Choroid plexus epithelial cell (primary cell): ENCODE data around the gene LGI4.

Experiments
- DNase-seq: peaks from one replicate; pipeline ENCODE4 v3.0.0-alpha.2; 2010; ENCODE audit warnings: low read depth
- H3K4me3 ChIP-seq: 2 replicates; pipeline ENCODE4 v1.5.1; 2011; ENCODE audit warnings: low read depth, mild to moderate bottlenecking, control low read depth, low read length, moderate library complexity
- CTCF ChIP-seq: conservative IDR thresholded peaks from 2 replicates; pipeline ENCODE4 v1.5.1; 2011; ENCODE audit warnings: low read depth, mild to moderate bottlenecking, control low read depth, inconsistent platforms, low read length, moderate library complexity

Gene LGI4

GRCh38 chr19:35176181-35176570, 41.3 kb upstream of the LGI4 start:
- TF ChIP-seq CTCF: no peak
- H3K4me3 ChIP-seq: no peak overlapping the region
- DNase-seq: no peak

DNA sequence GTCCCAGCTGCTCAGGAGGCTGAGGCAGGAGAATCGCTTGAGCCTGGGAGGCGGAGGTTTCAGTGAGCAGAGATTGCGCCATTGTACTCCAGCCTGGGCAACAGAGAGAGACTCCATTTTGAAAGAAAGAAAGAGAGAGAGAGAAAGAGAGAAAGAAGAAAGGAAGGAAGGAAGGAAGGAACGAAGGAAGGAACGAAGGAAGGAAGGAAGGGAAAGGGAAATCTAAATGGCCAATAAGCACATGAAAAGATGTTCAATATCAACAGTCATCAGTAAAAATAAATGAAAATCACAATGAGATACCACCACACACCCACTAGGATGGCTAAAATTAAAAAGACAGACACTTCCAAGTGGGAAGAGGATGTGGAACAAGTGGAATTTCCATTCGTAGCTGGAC, 39.4 kb upstream of the LGI4 start:
- DNase-seq: no peak
- TF ChIP-seq CTCF: no peak
- H3K4me3 ChIP-seq: no peak overlapping the region

GRCh38 chr19:35171730-35172129, 36.9 kb upstream of the LGI4 start:
- H3K4me3 ChIP-seq: no peak overlapping the region
- no peak for DNase-seq
- TF ChIP-seq CTCF: no peak

DNA sequence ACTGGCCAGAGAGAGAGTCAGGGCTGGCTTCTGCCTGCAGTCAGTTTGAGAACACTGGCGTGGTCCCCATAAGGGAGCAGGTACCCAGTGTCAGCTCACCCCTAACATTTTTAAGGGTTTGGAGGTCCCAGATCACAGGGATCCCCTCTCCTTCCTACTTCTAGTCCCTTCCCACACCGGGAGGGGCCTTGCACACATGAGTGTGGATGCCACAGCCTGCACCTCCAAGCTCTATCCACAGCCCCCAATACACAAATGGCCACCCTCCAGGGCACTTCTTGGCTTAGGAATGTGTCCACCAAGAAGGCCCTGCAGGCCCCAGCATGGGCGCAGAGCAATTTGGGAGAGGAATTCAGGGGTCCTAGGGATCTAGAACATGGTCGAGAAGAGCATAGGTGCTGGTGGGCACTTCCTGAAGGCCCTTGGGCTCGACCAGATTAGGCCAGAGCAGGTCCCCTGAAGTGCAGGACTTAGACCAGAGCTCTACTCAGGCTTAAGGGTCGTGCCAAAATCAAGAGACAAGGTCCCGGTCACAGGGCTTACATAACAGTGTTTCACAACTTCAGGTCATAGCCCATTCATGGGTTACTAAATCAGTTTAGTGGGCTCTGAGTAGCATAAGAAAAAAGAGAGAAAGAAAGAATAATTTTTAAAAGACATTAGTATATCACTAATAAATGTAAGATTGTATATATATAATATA, 35.7 kb upstream of the LGI4 start:
- H3K4me3 ChIP-seq: no peak overlapping the region
- TF ChIP-seq CTCF: no peak

DNA sequence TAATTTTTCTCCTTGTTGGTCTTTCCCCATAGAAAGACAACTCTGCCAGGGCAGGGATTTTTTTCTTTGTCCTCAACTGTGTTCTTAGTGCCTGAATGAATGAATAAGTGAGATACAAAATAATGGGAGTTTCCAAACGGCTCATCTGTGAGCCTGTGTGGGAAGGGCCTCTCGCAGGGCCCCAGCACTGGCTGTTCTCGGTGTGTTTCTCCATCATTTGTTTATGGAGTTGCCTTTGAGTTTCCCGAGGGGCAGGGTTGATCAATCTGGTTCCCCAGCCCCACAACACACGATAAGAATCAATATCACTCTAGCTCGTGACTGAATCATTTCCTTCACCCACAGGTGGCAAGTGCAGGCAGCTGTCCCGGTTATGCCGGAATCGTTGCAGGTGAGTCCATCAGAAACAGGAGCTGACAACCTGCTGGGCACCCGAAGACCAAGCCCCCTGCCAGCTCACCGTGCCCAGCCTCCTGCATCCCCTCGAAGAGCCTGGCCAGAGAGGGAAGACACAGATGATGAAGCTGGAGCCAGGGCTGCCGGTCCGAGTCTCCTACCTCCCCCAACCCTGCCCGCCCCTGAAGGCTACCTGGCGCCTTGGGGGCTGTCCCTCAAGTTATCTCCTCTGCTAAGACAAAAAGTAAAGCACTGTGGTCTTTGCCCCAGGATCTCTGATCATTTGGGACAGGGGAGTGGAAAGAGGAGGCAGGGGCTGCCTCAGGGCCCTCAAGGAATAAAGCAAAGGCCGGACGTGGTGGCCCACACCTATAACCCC, 34.5 kb upstream of the LGI4 start:
- H3K4me3 ChIP-seq: no peak overlapping the region
- no peak for DNase-seq
- no peak for TF ChIP-seq CTCF

More for the DNA sequence above, 35.7 kb upstream of the LGI4 start:
- DNase-seq: no peak

DNA sequence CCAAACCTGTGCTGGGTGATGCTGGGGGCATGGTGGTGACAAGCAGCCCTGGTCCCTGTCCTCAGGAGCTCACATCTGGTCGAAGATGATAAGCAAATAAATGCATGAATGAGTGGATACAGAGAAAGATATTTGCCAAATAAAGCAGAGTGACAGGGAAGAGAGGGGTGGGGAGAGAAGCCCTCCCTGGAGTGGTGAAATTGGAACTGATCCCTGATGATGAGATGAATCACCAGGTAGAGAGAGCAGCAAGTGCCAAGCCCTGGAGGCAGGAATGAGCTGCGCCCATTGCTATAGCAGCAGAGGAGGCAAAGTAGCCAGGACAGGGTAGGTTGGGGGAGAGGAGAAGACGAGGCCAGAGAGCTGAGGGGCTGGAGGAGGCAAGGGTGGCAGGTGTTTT, 33.3 kb upstream of the LGI4 start:
- no peak for TF ChIP-seq CTCF
- no peak overlapping the region for H3K4me3 ChIP-seq
- DNase-seq: no peak
